Esophagus muscularis mucosa (tissue), 4 donors: ENCODE measurements around the gene ZNF366.

Experiments
- EP300 ChIP-seq: sonication (generic); formaldehyde crosslinking; IDR thresholded peaks from one replicate; pipeline ENCODE4 v1.6.1; 2017; ENCODE audit warnings: antibody characterized with exemption
- POLR2A ChIP-seq: fragments of 450-650 bp; IDR thresholded peaks from one replicate; pipeline ENCODE4 v1.6.1; 2017; ENCODE audit warnings: antibody characterized with exemption, moderate library complexity, mild to moderate bottlenecking, low read depth
- POLR2AphosphoS5 ChIP-seq, 2 donors: sonication (generic); formaldehyde crosslinking; IDR thresholded peaks; one replicate each; pipeline ENCODE4 v1.6.1; 2017; ENCODE audit warnings: antibody characterized with exemption in 2 of 2
- TF ChIP-seq, protein P1 (sequence below), 3 experiments: fragments of 200-600 bp in 2 of 3; fragments of 450-650 bp in 1 of 3; sonication (generic) in 2 of 3; IDR thresholded peaks; one replicate each; pipeline ENCODE4 v1.5.1; 2017 to 2019; ENCODE audit warnings: antibody characterized with exemption in 3 of 3, mild to moderate bottlenecking in 2 of 3, moderate library complexity in 1 of 3

DNA sequence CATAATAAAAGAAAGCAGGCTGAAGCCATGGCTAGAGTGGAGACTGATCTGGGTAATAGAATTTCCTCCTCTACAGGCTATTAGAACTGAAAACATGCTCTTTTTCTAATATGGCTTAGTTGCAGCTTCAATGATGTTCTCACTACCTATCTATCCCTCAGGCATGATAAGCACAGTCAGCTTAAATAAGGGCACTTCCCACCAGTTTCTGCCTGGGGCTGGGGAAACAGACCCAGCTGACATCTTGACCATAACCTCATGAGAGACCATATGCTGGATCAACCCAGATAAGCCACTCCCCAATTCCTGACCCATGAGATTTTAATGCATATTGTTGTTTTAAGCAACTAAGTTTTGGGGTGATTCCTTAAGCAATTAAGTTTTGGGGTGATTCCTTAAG is 81.2 kb downstream of the ZNF366 start:
- TF ChIP-seq, protein P1, sequence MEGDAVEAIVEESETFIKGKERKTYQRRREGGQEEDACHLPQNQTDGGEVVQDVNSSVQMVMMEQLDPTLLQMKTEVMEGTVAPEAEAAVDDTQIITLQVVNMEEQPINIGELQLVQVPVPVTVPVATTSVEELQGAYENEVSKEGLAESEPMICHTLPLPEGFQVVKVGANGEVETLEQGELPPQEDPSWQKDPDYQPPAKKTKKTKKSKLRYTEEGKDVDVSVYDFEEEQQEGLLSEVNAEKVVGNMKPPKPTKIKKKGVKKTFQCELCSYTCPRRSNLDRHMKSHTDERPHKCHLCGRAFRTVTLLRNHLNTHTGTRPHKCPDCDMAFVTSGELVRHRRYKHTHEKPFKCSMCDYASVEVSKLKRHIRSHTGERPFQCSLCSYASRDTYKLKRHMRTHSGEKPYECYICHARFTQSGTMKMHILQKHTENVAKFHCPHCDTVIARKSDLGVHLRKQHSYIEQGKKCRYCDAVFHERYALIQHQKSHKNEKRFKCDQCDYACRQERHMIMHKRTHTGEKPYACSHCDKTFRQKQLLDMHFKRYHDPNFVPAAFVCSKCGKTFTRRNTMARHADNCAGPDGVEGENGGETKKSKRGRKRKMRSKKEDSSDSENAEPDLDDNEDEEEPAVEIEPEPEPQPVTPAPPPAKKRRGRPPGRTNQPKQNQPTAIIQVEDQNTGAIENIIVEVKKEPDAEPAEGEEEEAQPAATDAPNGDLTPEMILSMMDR (IDR thresholded peaks at IDR 0.05): no peak
- TF ChIP-seq EP300 (no peak), POLR2A (no peak), POLR2AphosphoS5 (IDR thresholded peaks at IDR 0.05) (no peak)
